Measurements from ENCODE around the gene BASP1.

Gene BASP1

GRCh38 chr5:17218353-17219005 lies 1.0 kb downstream of the BASP1 start (continued):
- TF ChIP-seq ZBTB26 (tag by site-specific recombination; optimal IDR thresholded peaks at IDR 0.05) (peak; percentile 65), ZSCAN18 (tag by site-specific recombination; IDR thresholded peaks at IDR 0.05) (no peak), ELK4 (IDR thresholded peaks at IDR 0.05; ENCODE audit: borderline replicate concordance, low read depth, low read length) (no peak), ZNF561 (tag by site-specific recombination; IDR thresholded peaks at IDR 0.05; ENCODE audit: borderline replicate concordance) (no peak), HOXA7 (CRISPR knock-in tag; IDR thresholded peaks at IDR 0.05; ENCODE audit: borderline replicate concordance) (no peak), ZNF664 (tag by site-specific recombination; IDR thresholded peaks at IDR 0.05) (0 out of 2 replicates have a peak, but pooled peaks have one; percentile 50), TRIM28 (IDR thresholded peaks at IDR 0.05; ENCODE audit: borderline replicate concordance, low read length) (no peak), ZNF394 (tag by site-specific recombination; IDR thresholded peaks at IDR 0.05; ENCODE audit: borderline replicate concordance) (no peak), ZXDB (tag by site-specific recombination; IDR thresholded peaks at IDR 0.05) (0 out of 2 replicates have a peak, but pooled peaks have one; percentile 47), PRDM10 (tag by site-specific recombination; IDR thresholded peaks at IDR 0.05) (no peak), ZNF558 (tag by site-specific recombination; IDR thresholded peaks at IDR 0.05) (no peak), FEZF1 (tag by site-specific recombination; IDR thresholded peaks at IDR 0.05) (no peak), ZNF645 (tag by site-specific recombination; IDR thresholded peaks at IDR 0.05) (no peak), KLF7 (tag by site-specific recombination; IDR thresholded peaks at IDR 0.05; ENCODE audit: borderline replicate concordance) (no peak), ZNF140 (tag by site-specific recombination; IDR thresholded peaks at IDR 0.05) (no peak), OSR2 (tag by site-specific recombination; IDR thresholded peaks at IDR 0.05) (no peak), ZNF677 (tag by site-specific recombination; IDR thresholded peaks at IDR 0.05) (no peak), ZNF600 (tag by site-specific recombination; IDR thresholded peaks at IDR 0.05) (no peak), ZNF335 (tag by site-specific recombination; conservative IDR thresholded peaks at IDR 0.05) (peak; percentile 71), ZNF423 (tag by site-specific recombination; IDR thresholded peaks at IDR 0.05) (no peak), KLF8 (tag by site-specific recombination; IDR thresholded peaks at IDR 0.05) (0 out of 2 replicates have a peak, but pooled peaks have one; percentile 34), ZFP69B (tag by site-specific recombination; IDR thresholded peaks at IDR 0.05) (0 out of 2 replicates have a peak, but pooled peaks have one; percentile 6), ZBTB17 (tag by site-specific recombination; IDR thresholded peaks at IDR 0.05) (peak; percentile 54; the same call in 1 of the 2 replicates)

All from HEK293 (cell line).